Measurements from ENCODE around the gene ACSS1. TPM values are rescaled to one million over a fixed set of nuclear protein-coding genes. Genes with fewer than 3 reads are reported as not detected.

Gene ACSS1
- total RNA-seq, 5 donors from 2014 or later (not counting 1 experiment from before 2014, with no cell fraction given), result 39.1 to 59.6 (median 57.7) TPM

DNA sequence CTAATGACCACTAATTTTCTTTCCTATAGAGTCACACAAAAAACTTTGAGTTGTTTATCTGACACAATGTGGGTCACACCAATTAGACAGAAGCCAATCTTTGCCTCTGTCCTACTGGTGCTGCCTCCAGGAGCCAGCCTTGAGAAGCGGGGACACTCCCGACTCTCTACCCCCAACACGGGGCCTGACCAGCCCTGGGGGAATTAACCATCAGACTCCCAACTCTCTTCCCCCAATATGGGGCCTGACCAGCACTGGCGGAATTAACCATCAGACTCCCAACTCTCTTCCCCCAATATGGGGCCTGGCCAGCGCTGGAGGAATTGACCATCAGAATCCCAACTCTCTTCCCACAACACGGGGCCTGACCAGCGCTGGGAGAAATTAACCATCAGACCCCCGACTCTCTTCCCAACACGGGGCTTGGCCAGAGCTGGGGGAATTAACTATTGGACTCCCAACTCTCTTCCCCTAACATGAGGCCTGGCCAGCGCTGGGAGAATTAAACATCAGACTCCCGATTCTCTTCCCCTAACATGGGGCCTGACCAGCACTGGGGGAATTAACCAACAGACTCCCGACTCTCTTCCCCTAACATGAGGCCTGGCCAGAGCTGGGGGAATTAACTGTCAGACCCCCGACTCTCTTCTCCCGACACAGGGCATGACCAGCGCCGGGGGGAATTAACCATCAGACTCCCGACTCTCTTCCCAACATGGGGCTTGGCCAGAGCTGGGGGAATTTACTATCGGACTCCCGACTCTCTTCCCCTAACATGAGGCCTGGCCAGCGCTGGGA is 96.4 kb downstream of the ACSS1 start:
- DNase-seq, result no peak
- no peak overlapping the region for H3K4me3 Mint-ChIP-seq
- 86% methylated on average over 17 of the region's 20 CpGs for WGBS (ENCODE audit: insufficient coverage)

DNA sequence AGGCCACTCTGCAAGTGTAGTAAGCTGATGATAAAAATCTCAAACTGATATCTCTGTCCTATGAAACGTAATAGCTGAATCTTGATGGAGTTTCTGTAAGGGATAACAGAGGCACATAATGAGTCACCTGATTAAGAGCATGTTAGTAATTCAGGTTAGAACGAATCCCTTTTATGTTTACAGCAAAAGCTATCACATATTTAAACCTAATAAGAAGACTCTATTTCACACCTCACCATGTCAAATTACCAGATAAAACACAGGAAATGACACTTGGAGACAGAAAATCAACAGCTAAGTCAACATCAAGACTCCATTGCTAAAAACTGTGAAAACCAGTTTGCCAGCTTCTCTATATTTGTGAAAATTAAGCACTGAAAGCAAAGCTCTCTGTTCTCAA is 97.1 kb downstream of the ACSS1 start:
- ChIA-PET POLR2A (interaction anchor here in 1 of 2 donors (0.5 to 1.4 kb wide), 8 partner anchors 9 to 113 kb away, joined by 3 to 7 read pairs (median 4); partner anchors contain the start of genes APMAP and CST7), CTCF (interaction anchor here (0.5 to 1.3 kb wide), 4 partner anchors 12 to 578 kb away, joined by 3 to 10 read pairs (median 4); partner anchors contain the start of gene CST7 (in 1 of the 2))
- H3K4me1 ChIP-seq (ENCODE audit: control insufficient read depth in 1 of 2, extremely low read depth in 1 of 2, insufficient read depth in 2 of 2, low read length in 2 of 2), result peaks cover 0 to 94% of the 10 kb centered on the region in 2 experiments
- peaks cover 13 to 88% of the 10 kb centered on the region in 2 donors for H3K36me3 ChIP-seq (ENCODE audit: control insufficient read depth in 2 of 2, extremely low read depth in 1 of 2, insufficient read depth in 1 of 2, low read length in 1 of 2)
- peak overlapping the region; percentile 98 for H3K27ac ChIP-seq (ENCODE audit: low read length)
- no peaks in the 10 kb centered on the region for H3K9me3 ChIP-seq
- Mint-ChIP-seq H3K9me3 (no peaks in the 10 kb centered on the region), H3K4me3 (no peak overlapping the region), H3K27me3 (no peaks in the 10 kb centered on the region), H3K4me1 (peaks cover 4 to 58% (median 32%) of the 10 kb centered on the region in 3 donors), H3K36me3 (peaks cover 54% of the 10 kb centered on the region), H3K27ac (peak overlapping the region; percentile 77 to 88)
- H3K4me3 ChIP-seq (ENCODE audit: control insufficient read depth in 1 of 2, extremely low read depth in 1 of 2, low read length in 1 of 2), result no peak overlapping the region
- no peaks in the 10 kb centered on the region for H3K27me3 ChIP-seq (replicated peaks in 1 of 2; ENCODE audit: control insufficient read depth in 2 of 2, extremely low read depth in 1 of 2, insufficient read depth in 2 of 2, low read length in 1 of 2)
- DNase-seq (peak in 1 of 35 experiments; percentile 73), ATAC-seq (replicated peaks in 1 of 4) (peak in 3 of 4 experiments; percentile 34 to 77 (median 59))
- WGBS (ENCODE audit: insufficient coverage), result no CpG with 5 or more reads among the region's 2 CpGs

More for the DNA sequence above, 96.4 kb downstream of the ACSS1 start:
- Mint-ChIP-seq H3K27ac (peak overlapping the region; percentile 77 to 88), H3K36me3 (peaks cover 61% of the 10 kb centered on the region), H3K9me3 (no peaks in the 10 kb centered on the region), H3K4me1 (peaks cover 4 to 58% (median 28%) of the 10 kb centered on the region in 3 donors), H3K27me3 (no peaks in the 10 kb centered on the region)
- Histone ChIP-seq H3K27ac (ENCODE audit: low read length) (peak overlapping the region; percentile 98), H3K4me1 (ENCODE audit: control insufficient read depth in 1 of 2, extremely low read depth in 1 of 2, insufficient read depth in 2 of 2, low read length in 2 of 2) (peaks cover 0 to 93% of the 10 kb centered on the region in 2 experiments), H3K4me3 (ENCODE audit: control insufficient read depth in 1 of 2, extremely low read depth in 1 of 2, low read length in 1 of 2) (no peak overlapping the region), H3K36me3 (ENCODE audit: control insufficient read depth in 2 of 2, extremely low read depth in 1 of 2, insufficient read depth in 1 of 2, low read length in 1 of 2) (peaks cover 13 to 88% of the 10 kb centered on the region in 2 donors), H3K9me3 (no peaks in the 10 kb centered on the region), H3K27me3 (replicated peaks in 1 of 2; ENCODE audit: control insufficient read depth in 2 of 2, extremely low read depth in 1 of 2, insufficient read depth in 2 of 2, low read length in 1 of 2) (no peaks in the 10 kb centered on the region)
- ChIA-PET POLR2A (interaction anchor here in 1 of 2 donors (0.5 to 1.4 kb wide), 8 partner anchors 9 to 112 kb away, joined by 3 to 7 read pairs (median 4); partner anchors contain the start of genes APMAP and CST7), CTCF (interaction anchor here (0.7 to 1.3 kb wide), 3 partner anchors 11 to 31 kb away, joined by 3 to 10 read pairs (median 4); partner anchors contain the start of gene CST7 (in 1 of the 2))
- peak in 1 of 4 experiments; percentile 27 for ATAC-seq (replicated peaks in 1 of 4)

DNA sequence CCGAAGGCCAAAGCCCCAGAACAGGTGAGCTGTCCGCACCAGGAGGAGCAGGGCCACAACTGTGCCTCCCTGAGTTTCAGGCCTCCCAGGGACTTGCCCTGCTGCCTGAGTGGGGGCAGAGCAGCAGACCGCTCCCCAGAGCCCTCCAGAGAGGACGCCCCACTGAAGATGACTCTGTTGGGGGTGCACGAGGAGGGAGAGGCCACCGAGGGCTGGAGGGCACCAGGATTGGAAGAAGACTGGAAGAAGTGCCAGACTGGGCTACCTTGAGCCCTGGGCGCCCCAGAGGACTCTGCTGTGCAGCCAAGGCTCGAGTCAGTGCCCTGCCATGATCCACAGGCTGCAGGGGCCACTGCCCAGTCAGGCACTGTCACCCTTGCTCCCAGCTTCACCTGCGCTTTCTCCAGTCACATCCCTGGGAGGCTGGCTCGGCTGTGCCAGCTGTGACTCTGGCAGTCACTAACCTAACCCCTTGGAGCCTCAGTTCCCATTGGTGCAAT is 97.6 kb downstream of the ACSS1 start:
- CTCF ChIA-PET, result interaction anchor here (0.5 to 1.3 kb wide), 4 partner anchors 11 to 577 kb away, joined by 3 to 10 read pairs (median 4); partner anchors contain the start of gene CST7 (in 1 of the 2)
- H3K27ac Mint-ChIP-seq, result peak overlapping the region; percentile 77 to 88
- Histone ChIP-seq H3K27me3 (replicated peaks in 1 of 2; ENCODE audit: control insufficient read depth in 2 of 2, extremely low read depth in 1 of 2, insufficient read depth in 2 of 2, low read length in 1 of 2) (no peaks in the 10 kb centered on the region), H3K27ac (ENCODE audit: low read length) (peak overlapping the region; percentile 98), H3K4me3 (ENCODE audit: control insufficient read depth in 1 of 2, extremely low read depth in 1 of 2, low read length in 1 of 2) (peak overlapping the region in 1 of 2 donors; percentile 5), H3K36me3 (ENCODE audit: control insufficient read depth in 2 of 2, extremely low read depth in 1 of 2, insufficient read depth in 1 of 2, low read length in 1 of 2) (peaks cover 13 to 86% of the 10 kb centered on the region in 2 donors), H3K9me3 (no peaks in the 10 kb centered on the region), H3K4me1 (ENCODE audit: control insufficient read depth in 1 of 2, extremely low read depth in 1 of 2, insufficient read depth in 2 of 2, low read length in 2 of 2) (peaks cover 0 to 94% of the 10 kb centered on the region in 2 experiments)
- H3K4me3 Mint-ChIP-seq, result no peak overlapping the region
- 82% methylated on average over 8 of the region's 10 CpGs for WGBS (ENCODE audit: insufficient coverage)
- DNase-seq, result no peak
- POLR2A ChIA-PET, result interaction anchor here in 1 of 2 donors (0.8 to 1.4 kb wide), 8 partner anchors 8 to 113 kb away, joined by 3 to 7 read pairs (median 4); partner anchors contain the start of genes APMAP and CST7
- ATAC-seq (replicated peaks in 1 of 4), result peak in 1 of 4 experiments; percentile 18
- no peaks in the 10 kb centered on the region for H3K9me3 Mint-ChIP-seq
- H3K4me1 Mint-ChIP-seq, result peaks cover 8 to 59% (median 37%) of the 10 kb centered on the region in 3 donors
- H3K27me3 Mint-ChIP-seq, result no peaks in the 10 kb centered on the region
- H3K36me3 Mint-ChIP-seq, result peaks cover 49% of the 10 kb centered on the region

DNA sequence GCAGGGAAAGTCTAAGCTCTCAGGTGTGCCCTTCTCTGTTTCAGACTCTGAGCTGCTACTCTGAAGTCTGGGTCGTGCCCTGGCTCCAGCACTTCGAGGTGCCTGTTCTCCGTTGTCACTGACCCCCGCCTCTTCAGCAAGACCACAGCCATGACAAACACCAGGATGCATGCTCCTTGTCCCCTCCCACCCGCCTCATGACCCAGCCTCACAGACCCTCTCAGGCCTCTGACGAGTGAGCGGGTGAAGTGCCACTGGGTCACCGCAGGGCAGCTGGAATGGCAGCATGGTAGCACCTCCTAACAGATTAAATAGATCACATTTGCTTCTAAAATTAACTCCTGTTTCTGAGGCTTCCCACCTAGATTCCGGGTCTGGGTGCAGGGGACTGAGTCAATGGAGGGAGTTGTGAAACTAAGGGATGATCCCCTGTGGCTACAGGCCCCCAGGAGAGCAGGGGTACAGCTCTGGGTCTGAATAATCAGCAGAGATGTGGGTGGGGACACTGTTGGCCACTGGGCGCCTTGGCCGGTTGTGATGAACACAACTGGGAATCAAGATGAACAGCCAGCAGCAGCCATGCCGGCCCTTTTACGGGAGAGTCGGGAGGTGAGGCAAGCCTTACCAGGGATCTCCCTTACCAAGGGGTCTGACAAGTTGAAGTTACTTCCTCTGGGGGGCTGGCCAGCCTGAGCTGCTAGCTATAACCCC is 98.2 kb downstream of the ACSS1 start:
- no peaks in the 10 kb centered on the region for H3K27me3 ChIP-seq (replicated peaks in 1 of 2; ENCODE audit: control insufficient read depth in 2 of 2, extremely low read depth in 1 of 2, insufficient read depth in 2 of 2, low read length in 1 of 2)
- no peak overlapping the region for H3K4me3 Mint-ChIP-seq
- H3K4me1 Mint-ChIP-seq, result peaks cover 14 to 59% (median 39%) of the 10 kb centered on the region in 3 donors

DNA sequence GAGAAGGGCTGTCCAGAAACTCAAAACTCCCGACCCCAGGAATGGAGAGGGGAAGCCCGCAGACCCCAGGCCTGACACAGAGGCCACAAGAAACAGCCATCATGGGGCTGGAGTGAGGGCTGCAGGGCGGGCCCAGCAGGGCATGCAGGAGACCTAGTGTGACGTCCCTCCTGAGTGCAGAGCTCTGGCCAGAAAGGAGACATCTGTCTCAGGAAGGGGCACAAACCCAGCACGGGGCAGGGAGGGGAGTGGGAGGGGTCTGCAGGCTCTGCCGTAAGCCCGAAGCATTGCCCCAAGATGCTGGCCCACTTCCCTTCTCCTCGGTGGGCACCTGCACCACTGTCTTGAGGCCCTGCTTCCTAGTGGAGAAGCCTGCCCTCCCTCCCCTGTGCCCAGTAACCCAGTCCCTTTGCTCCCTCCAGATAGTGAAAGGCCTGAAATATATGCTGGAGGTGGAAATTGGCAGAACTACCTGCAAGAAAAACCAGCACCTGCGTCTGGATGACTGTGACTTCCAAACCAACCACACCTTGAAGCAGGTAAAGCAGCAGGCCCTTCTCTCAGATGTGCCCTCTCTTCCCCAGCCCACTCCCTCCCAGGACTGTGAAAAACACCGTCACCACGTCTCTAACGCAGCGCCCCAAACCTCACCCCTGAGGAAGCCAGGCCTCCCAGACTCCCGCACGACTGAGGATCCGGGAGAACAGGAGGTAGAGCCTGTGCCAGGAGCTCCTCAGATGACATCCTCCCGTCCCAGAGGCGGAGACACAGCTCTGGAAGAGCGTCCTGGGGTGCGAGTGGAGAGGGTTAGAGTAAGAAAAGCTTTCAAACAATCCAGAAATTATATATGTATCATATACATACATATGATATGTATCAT is 99.2 kb downstream of the ACSS1 start:
- Mint-ChIP-seq H3K4me3 (no peak overlapping the region), H3K36me3 (peaks cover 35% of the 10 kb centered on the region), H3K27me3 (no peaks in the 10 kb centered on the region), H3K27ac (peak overlapping the region; percentile 11 to 16), H3K9me3 (no peaks in the 10 kb centered on the region), H3K4me1 (peaks cover 20 to 61% (median 48%) of the 10 kb centered on the region in 3 donors)
- H3K27me3 ChIP-seq (replicated peaks in 1 of 2; ENCODE audit: control insufficient read depth in 2 of 2, extremely low read depth in 1 of 2, insufficient read depth in 2 of 2, low read length in 1 of 2), result no peaks in the 10 kb centered on the region
- peak overlapping the region; percentile 98 for H3K27ac ChIP-seq (ENCODE audit: low read length)
- H3K4me3 ChIP-seq (ENCODE audit: control insufficient read depth in 1 of 2, extremely low read depth in 1 of 2, low read length in 1 of 2), result no peak overlapping the region
- no peak for DNase-seq
- 86% methylated on average over 7 of the region's 20 CpGs for WGBS (ENCODE audit: insufficient coverage)
- H3K9me3 ChIP-seq, result no peaks in the 10 kb centered on the region
- POLR2A ChIA-PET, result interaction anchor here in 1 of 2 donors (1.3 kb wide), 1 partner anchor 28 kb away, joined by 3 read pairs; no protein-coding TSS in a partner anchor
- peaks cover 13 to 79% of the 10 kb centered on the region in 2 donors for H3K36me3 ChIP-seq (ENCODE audit: control insufficient read depth in 2 of 2, extremely low read depth in 1 of 2, insufficient read depth in 1 of 2, low read length in 1 of 2)
- ATAC-seq (replicated peaks in 1 of 4), result no peak
- H3K4me1 ChIP-seq (ENCODE audit: control insufficient read depth in 1 of 2, extremely low read depth in 1 of 2, insufficient read depth in 2 of 2, low read length in 2 of 2), result peaks cover 0 to 91% of the 10 kb centered on the region in 2 experiments
- CTCF ChIA-PET, result no interaction called here

More for the DNA sequence above, 98.2 kb downstream of the ACSS1 start:
- 80% methylated on average over 11 of the region's 14 CpGs for whole genome bisulfite sequencing (ENCODE audit: insufficient coverage)
- DNase-seq (peak in 1 of 35 experiments; percentile 40), ATAC-seq (replicated peaks in 1 of 4) (no peak)
- peaks cover 43% of the 10 kb centered on the region for H3K36me3 Mint-ChIP-seq
- Histone ChIP-seq H3K9me3 (no peaks in the 10 kb centered on the region), H3K4me1 (ENCODE audit: control insufficient read depth in 1 of 2, extremely low read depth in 1 of 2, insufficient read depth in 2 of 2, low read length in 2 of 2) (peaks cover 0 to 94% of the 10 kb centered on the region in 2 experiments), H3K27ac (ENCODE audit: low read length) (peak overlapping the region; percentile 98), H3K36me3 (ENCODE audit: control insufficient read depth in 2 of 2, extremely low read depth in 1 of 2, insufficient read depth in 1 of 2, low read length in 1 of 2) (peaks cover 13 to 81% of the 10 kb centered on the region in 2 donors), H3K4me3 (ENCODE audit: control insufficient read depth in 1 of 2, extremely low read depth in 1 of 2, low read length in 1 of 2) (no peak overlapping the region)
- no peaks in the 10 kb centered on the region for H3K27me3 Mint-ChIP-seq
- no peaks in the 10 kb centered on the region for H3K9me3 Mint-ChIP-seq
- H3K27ac Mint-ChIP-seq, result peak overlapping the region; percentile 77 to 80
- POLR2A ChIA-PET, result interaction anchor here in 1 of 2 donors (1.3 kb wide), 1 partner anchor 29 kb away, joined by 3 read pairs; no protein-coding TSS in a partner anchor
- CTCF ChIA-PET, result no interaction called here
